ENCODE data around the gene EXOC3L4. TPM values are rescaled to one million over a fixed set of nuclear protein-coding genes. Genes with fewer than 3 reads are reported as not detected.

EXOC3L4 gene
- total RNA-seq, 1 experiment from 2014 or later = not detected

DNA sequence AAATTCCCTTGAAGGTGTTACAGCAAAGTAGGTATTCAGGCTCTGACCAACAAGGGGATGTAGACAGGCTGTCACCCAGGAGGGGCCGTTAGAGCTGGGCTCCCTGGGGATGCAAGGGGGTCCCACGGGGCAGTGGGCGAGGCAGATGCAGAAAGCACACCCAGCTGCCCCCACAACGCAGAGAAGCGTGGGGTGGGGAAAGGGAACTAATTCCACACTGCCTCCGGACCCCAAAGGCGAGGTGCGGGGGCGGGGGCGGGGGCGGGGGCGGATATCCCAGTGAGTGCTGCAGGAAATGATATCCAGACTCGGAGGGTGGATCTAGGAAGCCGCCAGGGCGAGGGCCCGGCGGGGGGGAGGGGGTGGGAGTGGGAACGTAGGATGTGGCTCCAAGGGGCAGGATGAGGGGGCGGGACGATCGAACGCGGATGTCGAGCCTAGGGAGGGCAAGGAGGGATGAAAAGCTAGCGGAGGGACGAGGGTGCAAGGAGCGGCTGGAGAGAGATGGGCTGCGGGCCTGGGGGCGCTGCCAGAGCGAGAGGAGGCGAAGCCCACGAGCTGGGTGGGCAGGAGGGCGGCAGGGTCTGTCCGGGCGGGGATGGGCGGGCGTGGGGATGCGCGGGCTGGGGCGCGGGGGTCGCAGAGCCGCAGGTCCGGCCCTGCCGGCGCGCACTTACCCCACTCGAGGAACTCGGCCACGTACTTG, 38.0 kb upstream of the EXOC3L4 start:
- Histone ChIP-seq H4K20me1 (ENCODE audit: insufficient read depth) (no peaks in the 10 kb centered on the region; the same call in 1 of the 2 replicates), H3K4me2 (ENCODE audit: low read length) (peak overlapping the region; percentile 91), H2AFZ (ENCODE audit: low read depth, low read length, poor library complexity, severe bottlenecking) (no peak overlapping the region), H3K27me3 (ENCODE audit: insufficient read depth, low read length) (no peaks in the 10 kb centered on the region), H3K27ac (ENCODE audit: low read depth, low read length) (peak overlapping the region; percentile 97), H3K4me1 (ENCODE audit: control insufficient read depth in 1 of 2, insufficient read depth in 2 of 2, low read length in 2 of 2) (peaks cover 9 to 22% of the 10 kb centered on the region in 2 experiments; a peak in 3 of 4 replicates), H3K9me2 (ENCODE audit: insufficient read depth) (no peaks in the 10 kb centered on the region), H3K79me2 (ENCODE audit: insufficient read depth, low read length) (peaks cover 47% of the 10 kb centered on the region), H3K9ac (ENCODE audit: low read length) (peak overlapping the region; percentile 76), H3K9me3 (ENCODE audit: control insufficient read depth in 1 of 2, insufficient read depth in 1 of 2, low read depth in 1 of 2, low read length in 2 of 2) (no peaks in the 10 kb centered on the region), H3K4me3 (replicated peaks in 1 of 2; ENCODE audit: low read depth in 1 of 2, low read length in 2 of 2) (peak overlapping the region; percentile 76 to 79), H3K36me3 (ENCODE audit: control insufficient read depth in 1 of 2, insufficient read depth in 2 of 2, low read length in 2 of 2) (0 out of 4 replicates have a peak, but pooled peaks cover 0 to 3% of the 10 kb centered on the region in 2 experiments)
- CTCF ChIA-PET = no interaction called here
- no peak for DNase-seq (ENCODE audit: low read depth, low spot score)
- POLR2A ChIA-PET = interaction anchor here (0.6 to 1.3 kb wide), 2 partner anchors 12 to 37 kb away, joined by 3 to 4 read pairs; no protein-coding TSS in a partner anchor
- BruUV-seq (replicated peaks) = no TSS peak
- TF ChIP-seq ATF3 (IDR thresholded peaks at IDR 0.05) (no peak), TCF7L2 (IDR thresholded peaks at IDR 0.05; ENCODE audit: borderline replicate concordance, extremely low read depth, insufficient read depth, insufficient read length) (no peak), SP1 (IDR thresholded peaks at IDR 0.05; ENCODE audit: low read depth) (no peak), POLR2AphosphoS5 (IDR thresholded peaks at IDR 0.05; ENCODE audit: low read depth, low read length) (no peak), EZH2phosphoT487 (IDR thresholded peaks at IDR 0.05; ENCODE audit: borderline replicate concordance) (no peak), CBX3 (IDR thresholded peaks at IDR 0.05; ENCODE audit: low read depth) (no peak), SIN3A (IDR thresholded peaks at IDR 0.05; ENCODE audit: low read depth) (no peak), ELF1 (IDR thresholded peaks at IDR 0.05; ENCODE audit: borderline replicate concordance, low read depth) (no peak), EGR1 (IDR thresholded peaks at IDR 0.05; ENCODE audit: low read depth) (no peak)
- ATAC-seq = peak; percentile 22
- RAD21 ChIA-PET (ENCODE audit: low non-redundant PET in 1 of 2, low total read pairs in 2 of 2, uncharacterized antibody in 2 of 2, unreplicated experiment in 2 of 2) = interaction anchor here in 1 of 2 experiments (0.6 kb wide), 1 partner anchor 229 kb away, joined by 3 read pairs; no protein-coding TSS in a partner anchor
- intact Hi-C loops (cut with micrococcal nuclease) = no loop called here

DNA sequence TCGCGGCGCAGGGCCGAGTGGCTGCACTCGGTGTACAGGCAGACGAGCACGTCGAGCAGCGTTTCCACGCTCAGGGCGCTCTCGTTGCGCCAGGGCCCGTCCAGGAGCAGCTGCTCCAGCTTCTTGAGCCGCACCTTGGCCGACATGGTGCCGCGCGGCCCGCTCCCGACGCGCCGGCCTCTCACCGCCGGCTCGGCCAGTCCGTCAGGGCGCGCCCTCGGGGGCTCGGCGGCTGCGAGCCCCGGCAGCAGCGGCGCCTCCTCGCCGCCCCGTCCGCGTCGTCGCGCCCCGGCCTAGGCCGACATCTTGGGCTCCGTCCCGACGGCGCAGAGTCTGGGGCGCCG, 37.5 kb upstream of the EXOC3L4 start:
- peak overlapping the region; percentile 76 to 79 for H3K4me3 ChIP-seq (replicated peaks in 1 of 2; ENCODE audit: low read depth in 1 of 2, low read length in 2 of 2)
- H2AFZ ChIP-seq (ENCODE audit: low read depth, low read length, poor library complexity, severe bottlenecking) = no peak overlapping the region
- TF ChIP-seq POLR2AphosphoS5 (IDR thresholded peaks at IDR 0.05; ENCODE audit: low read depth, low read length) (no peak), MAX (IDR thresholded peaks at IDR 0.05) (0 out of 2 replicates have a peak, but pooled peaks have one; percentile 8), ZFX (IDR thresholded peaks at IDR 0.05) (peak; percentile 87)
- POLR2A ChIA-PET = interaction anchor here (1.3 kb wide), 1 partner anchor 13 kb away, joined by 3 read pairs; no protein-coding TSS in a partner anchor
- CTCF ChIA-PET = no interaction called here
- DNase-seq (ENCODE audit: low read depth, low spot score) (no peak), ATAC-seq (peak; percentile 32)
- H3K27ac ChIP-seq (ENCODE audit: low read depth, low read length) = peak overlapping the region; percentile 97
- H4K20me1 ChIP-seq (ENCODE audit: insufficient read depth) = no peaks in the 10 kb centered on the region; the same call in 1 of the 2 replicates
- no peaks in the 10 kb centered on the region for H3K27me3 ChIP-seq (ENCODE audit: insufficient read depth, low read length)
- H3K79me2 ChIP-seq (ENCODE audit: insufficient read depth, low read length) = peaks cover 42% of the 10 kb centered on the region
- H3K9me3 ChIP-seq (ENCODE audit: control insufficient read depth in 1 of 2, insufficient read depth in 1 of 2, low read depth in 1 of 2, low read length in 2 of 2) = no peaks in the 10 kb centered on the region
- 0 out of 4 replicates have a peak, but pooled peaks cover 0 to 3% of the 10 kb centered on the region in 2 experiments for H3K36me3 ChIP-seq (ENCODE audit: control insufficient read depth in 1 of 2, insufficient read depth in 2 of 2, low read length in 2 of 2)
- RAD21 ChIA-PET (ENCODE audit: low non-redundant PET in 1 of 2, low total read pairs in 2 of 2, uncharacterized antibody in 2 of 2, unreplicated experiment in 2 of 2) = no interaction called here
- H3K9ac ChIP-seq (ENCODE audit: low read length) = peak overlapping the region; percentile 76
- intact Hi-C loops (cut with micrococcal nuclease) = no loop called here
- no TSS peak for BruUV-seq (replicated peaks)
- H3K4me1 ChIP-seq (ENCODE audit: control insufficient read depth in 1 of 2, insufficient read depth in 2 of 2, low read length in 2 of 2) = peaks cover 9 to 23% of the 10 kb centered on the region in 2 experiments; a peak in 3 of 4 replicates
- peak overlapping the region; percentile 91 for H3K4me2 ChIP-seq (ENCODE audit: low read length)
- H3K9me2 ChIP-seq (ENCODE audit: insufficient read depth) = no peaks in the 10 kb centered on the region

Measured in HCT116 (cell line).